HCT116 (cell line): Measurements from ENCODE around the gene UXS1.

Source experiments
- EZH2 ChIP-seq: fragments of 200-600 bp; sonication (generic); IDR thresholded peaks from 2 replicates; pipeline ENCODE4 v1.6.1; 2017; ENCODE audit warnings: antibody characterized with exemption, mixed run types
- EZH2phosphoT487 ChIP-seq: fragments of 200-600 bp; IDR thresholded peaks from 2 replicates; pipeline ENCODE4 v1.6.1; 2018; ENCODE audit warnings: antibody characterized with exemption, borderline replicate concordance
- POLR2A ChIP-seq: IDR thresholded peaks from 2 replicates; pipeline ENCODE4 v1.7.0; 2011; ENCODE audit warnings: borderline replicate concordance; ENCODE audit not compliant: insufficient read depth, insufficient read length; ENCODE audit errors: extremely low read depth
- POLR2AphosphoS5 ChIP-seq: IDR thresholded peaks from 2 replicates; pipeline ENCODE4 v1.6.1; 2011; ENCODE audit warnings: mild to moderate bottlenecking, low read depth, low read length, moderate library complexity
- RAD21 ChIP-seq: IDR thresholded peaks from 2 replicates; pipeline ENCODE4 v1.6.1; 2012; ENCODE audit warnings: low read depth, mild to moderate bottlenecking
- REST ChIP-seq: IDR thresholded peaks from 2 replicates; pipeline ENCODE4 v1.6.1; 2012; ENCODE audit warnings: low read depth
- SIN3A ChIP-seq: IDR thresholded peaks from 2 replicates; pipeline ENCODE4 v1.6.1; 2012; ENCODE audit warnings: low read depth
- YY1 ChIP-seq: IDR thresholded peaks from 2 replicates; pipeline ENCODE4 v1.6.1; 2011; ENCODE audit warnings: low read length, low read depth, moderate library complexity, mild to moderate bottlenecking; ENCODE audit not compliant: insufficient replicate concordance; ENCODE audit errors: extremely low read depth
- ZBTB33 ChIP-seq: IDR thresholded peaks from 2 replicates; pipeline ENCODE4 v1.6.1; 2011; ENCODE audit warnings: mild to moderate bottlenecking, low read length, moderate library complexity; ENCODE audit not compliant: insufficient replicate concordance; ENCODE audit errors: extremely low read depth
- TF ChIP-seq, protein P1 (sequence below), 3 experiments: fragments of 200-600 bp in 1 of 3; sonication (generic) in 1 of 3; IDR thresholded peaks in 2 of 3; conservative IDR thresholded peaks in 1 of 3; 2 replicates each; pipeline ENCODE4 v1.5.1; 2012 to 2017; ENCODE audit warnings: low read depth in 2 of 3, low read length in 2 of 3, antibody characterized with exemption in 1 of 3, borderline replicate concordance in 1 of 3, control low read depth in 1 of 3, mild to moderate bottlenecking in 1 of 3, mixed read lengths in 1 of 3, mixed run types in 1 of 3, moderate library complexity in 1 of 3; ENCODE audit not compliant: insufficient read depth in 1 of 3

- TF ChIP-seq REST (no peak), RAD21 (no peak), YY1 (no peak), EZH2 (no peak), ZBTB33 (no peak), EZH2phosphoT487 (no peak), POLR2A (no peak), POLR2AphosphoS5 (no peak), SIN3A (no peak)
- TF ChIP-seq, protein P1, sequence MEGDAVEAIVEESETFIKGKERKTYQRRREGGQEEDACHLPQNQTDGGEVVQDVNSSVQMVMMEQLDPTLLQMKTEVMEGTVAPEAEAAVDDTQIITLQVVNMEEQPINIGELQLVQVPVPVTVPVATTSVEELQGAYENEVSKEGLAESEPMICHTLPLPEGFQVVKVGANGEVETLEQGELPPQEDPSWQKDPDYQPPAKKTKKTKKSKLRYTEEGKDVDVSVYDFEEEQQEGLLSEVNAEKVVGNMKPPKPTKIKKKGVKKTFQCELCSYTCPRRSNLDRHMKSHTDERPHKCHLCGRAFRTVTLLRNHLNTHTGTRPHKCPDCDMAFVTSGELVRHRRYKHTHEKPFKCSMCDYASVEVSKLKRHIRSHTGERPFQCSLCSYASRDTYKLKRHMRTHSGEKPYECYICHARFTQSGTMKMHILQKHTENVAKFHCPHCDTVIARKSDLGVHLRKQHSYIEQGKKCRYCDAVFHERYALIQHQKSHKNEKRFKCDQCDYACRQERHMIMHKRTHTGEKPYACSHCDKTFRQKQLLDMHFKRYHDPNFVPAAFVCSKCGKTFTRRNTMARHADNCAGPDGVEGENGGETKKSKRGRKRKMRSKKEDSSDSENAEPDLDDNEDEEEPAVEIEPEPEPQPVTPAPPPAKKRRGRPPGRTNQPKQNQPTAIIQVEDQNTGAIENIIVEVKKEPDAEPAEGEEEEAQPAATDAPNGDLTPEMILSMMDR (IDR thresholded peaks at IDR 0.05 in 2 of 3, conservative IDR thresholded peaks at IDR 0.05 in 1 of 3; ENCODE audit: borderline replicate concordance in 1 of 3, insufficient read depth in 1 of 3, low read depth in 2 of 3, low read length in 2 of 3) = no peak
Measured at GRCh38 chr2:106127776-106128268, 66.3 kb downstream of the UXS1 start.
